Colonic mucosa (tissue), 4 donors: ENCODE data around the gene INVS. TPM values are rescaled to one million over a fixed set of nuclear protein-coding genes. Genes with fewer than 3 reads are reported as not detected.
"Not testable (repeated sequence)": the region's sequence is repeated elsewhere in the genome, so short reads cannot be mapped to it uniquely, and the experiment has no call there.

ENCODE experiments used
- DNase-seq: peaks from one replicate; pipeline ENCODE4 v3.0.0-alpha.2; 2020
- H3K27ac ChIP-seq: fragments of 200-600 bp; one replicate; pipeline ENCODE4 v1.8.0; 2021
- H3K27me3 ChIP-seq: fragments of 200-600 bp; one replicate; pipeline ENCODE4 v1.8.0; 2021
- H3K36me3 ChIP-seq: fragments of 200-600 bp; one replicate; pipeline ENCODE4 v1.8.0; 2021
- H3K4me1 ChIP-seq: fragments of 200-600 bp; one replicate; pipeline ENCODE4 v1.8.0; 2021; ENCODE audit warnings: mild to moderate bottlenecking
- H3K4me3 ChIP-seq: fragments of 200-600 bp; one replicate; pipeline ENCODE4 v1.8.0; 2021
- H3K9ac ChIP-seq, 2 donors: one replicate each; pipeline ENCODE4 v1.7.0; 2013; ENCODE audit warnings: control low read depth in 2 of 2, low read depth in 2 of 2, low read length in 2 of 2
- H3K9me3 ChIP-seq: fragments of 200-600 bp; one replicate; pipeline ENCODE4 v1.8.0; 2021
- CTCF ChIP-seq: fragments of 200-600 bp; IDR thresholded peaks from one replicate; pipeline ENCODE4 v1.8.0; 2022; ENCODE audit warnings: antibody characterized with exemption, mild to moderate bottlenecking
- intact Hi-C: fragments of 100-400 bp; cut with DNase I; formaldehyde crosslinking; loops from one replicate; pipeline ENCODE4 v1.14.1; 2022
- total RNA-seq, 2 donors: library from RNA; stranded (reverse); fragmentation: NEBNext Ultra II Directional in 1 of 2; extraction: Animal tissue kit (Norgen Biotek cat#: 25700) in 1 of 2; gene quantifications; one replicate each; pipeline ENCODE4 v1.2.1, GENCODE V29; 2021
- donor health status: healthy.
- donor health status: DM: no; HTN: no; CAD: no.
- donor health status: DM: no; HTN: no; CAD: no.

INVS gene
- total RNA-seq, 2 donors from 2014 or later = 12.1 to 16.0 TPM

- H3K9me3 ChIP-seq, H3K9ac ChIP-seq, H3K27me3 ChIP-seq, intact Hi-C loops, DNase-seq, H3K27ac ChIP-seq, H3K36me3 ChIP-seq, H3K4me3 ChIP-seq, H3K4me1 ChIP-seq: not testable (repeated sequence)
Observed at GRCh38 chr9:100145976-100146375, 46.9 kb downstream of the INVS start.

- Histone ChIP-seq H3K27ac (no peak overlapping the region), H3K36me3 (no peaks in the 10 kb centered on the region), H3K27me3 (no peaks in the 10 kb centered on the region), H3K4me1 (no peaks in the 10 kb centered on the region), H3K9me3 (no peaks in the 10 kb centered on the region), H3K4me3 (no peak overlapping the region), H3K9ac (no peak overlapping the region)
- TF ChIP-seq CTCF = no peak
- intact Hi-C loops = no loop called here
- no peak for DNase-seq
Observed at GRCh38 chr9:100150214-100150613, 51.2 kb downstream of the INVS start.

GRCh38 chr9:100160021-100160420 lies 61.0 kb downstream of the INVS start:
- Histone ChIP-seq H3K4me3 (no peak overlapping the region), H3K4me1 (no peaks in the 10 kb centered on the region), H3K27ac (no peak overlapping the region), H3K36me3 (no peaks in the 10 kb centered on the region), H3K9ac (no peak overlapping the region), H3K27me3 (no peaks in the 10 kb centered on the region), H3K9me3 (no peaks in the 10 kb centered on the region)
- DNase-seq = no peak
- intact Hi-C loops = no loop called here
- no peak for TF ChIP-seq CTCF

GRCh38 chr9:100167176-100167575 lies 68.1 kb downstream of the INVS start:
- H3K4me1 ChIP-seq = no peaks in the 10 kb centered on the region

GRCh38 chr9:100167915-100168654 lies 69.0 kb downstream of the INVS start:
- Histone ChIP-seq H3K4me1 (no peaks in the 10 kb centered on the region), H3K27me3 (no peaks in the 10 kb centered on the region), H3K9ac (no peak overlapping the region), H3K9me3 (no peaks in the 10 kb centered on the region), H3K27ac (no peak overlapping the region), H3K4me3 (no peak overlapping the region), H3K36me3 (no peaks in the 10 kb centered on the region)
- no peak for DNase-seq
- no peak for TF ChIP-seq CTCF
- intact Hi-C loops = no loop called here

More at GRCh38 chr9:100167176-100167575, 68.1 kb downstream of the INVS start:
- Histone ChIP-seq H3K27me3 (no peaks in the 10 kb centered on the region), H3K4me3 (no peak overlapping the region), H3K36me3 (no peaks in the 10 kb centered on the region), H3K27ac (no peak overlapping the region), H3K9me3 (no peaks in the 10 kb centered on the region), H3K9ac (no peak overlapping the region)
- TF ChIP-seq CTCF = no peak
- intact Hi-C loops = no loop called here
- DNase-seq = no peak

GRCh38 chr9:100170085-100170484 lies 71.0 kb downstream of the INVS start:
- DNase-seq = no peak
- Histone ChIP-seq H3K9ac (no peak overlapping the region), H3K4me3 (no peak overlapping the region), H3K27ac (no peak overlapping the region), H3K27me3 (no peaks in the 10 kb centered on the region), H3K9me3 (no peaks in the 10 kb centered on the region), H3K4me1 (no peaks in the 10 kb centered on the region), H3K36me3 (no peaks in the 10 kb centered on the region)
- intact Hi-C loops = no loop called here
- TF ChIP-seq CTCF = no peak
